OCI-LY1 (cell line): ENCODE measurements around the gene SYNGAP1.

Source experiments
- CTCF ChIP-seq: fragments of 200-600 bp; sonication (generic), shearing (Covaris generic); IDR thresholded peaks from 2 replicates; pipeline ENCODE4 v1.5.1; 2017; ENCODE audit warnings: mild to moderate bottlenecking, antibody characterized with exemption, low read length, moderate library complexity, mixed read lengths
- EZH2 ChIP-seq: fragments of 200-600 bp; sonication (generic), shearing (Covaris generic); IDR thresholded peaks from 2 replicates; pipeline ENCODE4 v1.8.0; 2017; ENCODE audit warnings: borderline replicate concordance, mixed run types, mild to moderate bottlenecking, antibody characterized with exemption, low read length, moderate library complexity, mixed read lengths

GRCh38 chr6:33433544-33434191 is 13.8 kb downstream of the SYNGAP1 start:
- TF ChIP-seq CTCF (no peak), EZH2 (no peak)
